A673 (cell line): ENCODE data around the gene DCHS2. TPM values are rescaled to one million over a fixed set of nuclear protein-coding genes. Genes with fewer than 3 reads are reported as not detected.

Experiments used
- BruUV-seq: library from RNA; stranded (reverse); fragments of 400-500 nt; replicated peaks from 2 replicates; lab custom pipeline; 2021; lab: Mats Ljungman, UMichigan
- CTCF ChIA-PET: fragments of 300-600 bp; sonication (Branson Sonifier 250); formaldehyde crosslinking; loops from one replicate; lab custom pipeline; 2022; ENCODE audit warnings: antibody characterized with exemption; lab: Charles Lee
- POLR2A ChIA-PET: fragments of 300-600 bp; sonication (Branson Sonifier 250); formaldehyde crosslinking; loops from one replicate; lab custom pipeline; 2022; ENCODE audit warnings: antibody characterized with exemption; ENCODE audit not compliant: low non-redundant PET; lab: Charles Lee
- DNase-seq: peaks from one replicate; pipeline ENCODE4 v3.0.0-alpha.2; 2015; ENCODE audit warnings: low spot score
- H3K27ac ChIP-seq: fragments of 200-600 bp; sonication (generic); 2 replicates; pipeline ENCODE4 v1.5.1; 2016; ENCODE audit warnings: mixed run types, low read depth, mild to moderate bottlenecking, mixed read lengths, antibody characterized with exemption, low read length; ENCODE audit not compliant: poor library complexity, severe bottlenecking
- H3K27me3 ChIP-seq: fragments of 200-600 bp; sonication (generic); replicated peaks from 2 replicates; pipeline ENCODE4 v1.6.1; 2017; ENCODE audit warnings: mixed run types, low read depth, mild to moderate bottlenecking, mixed read lengths, antibody characterized with exemption, low read length; ENCODE audit not compliant: insufficient read depth, poor library complexity
- H3K36me3 ChIP-seq: fragments of 200-600 bp; sonication (generic); 2 replicates; pipeline ENCODE4 v1.6.1; 2016; ENCODE audit warnings: mixed run types, mild to moderate bottlenecking, mixed read lengths, antibody characterized with exemption, low read length; ENCODE audit not compliant: insufficient read depth, poor library complexity, severe bottlenecking
- H3K4me1 ChIP-seq: fragments of 200-600 bp; sonication (generic); 2 replicates; pipeline ENCODE4 v1.6.1; 2017; ENCODE audit warnings: mixed run types, mild to moderate bottlenecking, mixed read lengths, antibody characterized with exemption, low read length; ENCODE audit not compliant: insufficient read depth, poor library complexity, severe bottlenecking
- H3K4me3 ChIP-seq: fragments of 200-600 bp; sonication (generic); 2 replicates; pipeline ENCODE4 v1.5.1; 2016; ENCODE audit warnings: low read depth, mixed run types, mild to moderate bottlenecking, mixed read lengths, low read length; ENCODE audit not compliant: poor library complexity, severe bottlenecking
- H3K9me3 ChIP-seq: fragments of 200-600 bp; sonication (generic); 2 replicates; pipeline ENCODE4 v1.6.1; 2016; ENCODE audit warnings: mixed run types, low read depth, mild to moderate bottlenecking, mixed read lengths, antibody characterized with exemption, low read length; ENCODE audit not compliant: poor library complexity, severe bottlenecking
- EZH2 ChIP-seq: fragments of 200-600 bp; sonication (generic); IDR thresholded peaks from 2 replicates; pipeline ENCODE4 v1.6.1; 2017; ENCODE audit warnings: borderline replicate concordance, low read depth, mild to moderate bottlenecking, mixed read lengths, antibody characterized with exemption, low read length; ENCODE audit not compliant: poor library complexity, severe bottlenecking
- intact Hi-C: fragments of 100-400 bp; cut with micrococcal nuclease; formaldehyde crosslinking; loops from one replicate; pipeline ENCODE4 v1.10.0; 2022; ENCODE audit not compliant: unreplicated experiment
- total RNA-seq: library from RNA; stranded (reverse); gene quantifications from 2 replicates; pipeline ENCODE4 v1.2.3, GENCODE V29; 2021
- TF ChIP-seq, protein P1 (sequence below): fragments of 300-800, 200-600 bp; sonication (generic); conservative IDR thresholded peaks from 2 replicates; pipeline ENCODE4 v1.5.1; 2017; ENCODE audit warnings: low read depth, mild to moderate bottlenecking, antibody characterized with exemption, low read length, moderate library complexity, mixed read lengths

Gene DCHS2
- total RNA-seq, 1 experiment from 2014 or later: 0.58 TPM

DNA sequence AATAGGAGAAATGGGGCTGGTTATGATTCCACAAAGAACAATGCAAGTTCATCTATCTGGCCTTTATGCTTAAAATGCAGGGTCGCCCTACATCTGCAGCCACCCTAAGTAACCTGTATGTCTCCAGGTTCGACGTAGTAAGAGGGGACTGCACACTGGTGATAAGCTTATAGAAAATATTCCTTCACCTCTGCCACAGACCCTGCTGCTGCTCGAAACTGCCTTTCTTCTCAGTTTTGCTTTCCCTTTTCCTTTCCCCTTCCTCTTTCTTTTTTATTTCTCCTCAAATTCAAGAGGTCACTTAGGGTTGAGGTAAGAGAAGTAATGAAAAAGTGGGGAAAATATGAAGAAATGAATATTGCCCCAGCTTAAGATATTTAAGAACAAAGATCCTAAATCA lies 123.5 kb downstream of the DCHS2 start:
- Histone ChIP-seq H3K4me1 (no peaks in the 10 kb centered on the region), H3K9me3 (no peaks in the 10 kb centered on the region), H3K27me3 (no peaks in the 10 kb centered on the region), H3K27ac (no peak overlapping the region), H3K36me3 (no peaks in the 10 kb centered on the region), H3K4me3 (no peak overlapping the region)
- no TSS peak for BruUV-seq
- TF ChIP-seq EZH2: no peak
- TF ChIP-seq, protein P1, sequence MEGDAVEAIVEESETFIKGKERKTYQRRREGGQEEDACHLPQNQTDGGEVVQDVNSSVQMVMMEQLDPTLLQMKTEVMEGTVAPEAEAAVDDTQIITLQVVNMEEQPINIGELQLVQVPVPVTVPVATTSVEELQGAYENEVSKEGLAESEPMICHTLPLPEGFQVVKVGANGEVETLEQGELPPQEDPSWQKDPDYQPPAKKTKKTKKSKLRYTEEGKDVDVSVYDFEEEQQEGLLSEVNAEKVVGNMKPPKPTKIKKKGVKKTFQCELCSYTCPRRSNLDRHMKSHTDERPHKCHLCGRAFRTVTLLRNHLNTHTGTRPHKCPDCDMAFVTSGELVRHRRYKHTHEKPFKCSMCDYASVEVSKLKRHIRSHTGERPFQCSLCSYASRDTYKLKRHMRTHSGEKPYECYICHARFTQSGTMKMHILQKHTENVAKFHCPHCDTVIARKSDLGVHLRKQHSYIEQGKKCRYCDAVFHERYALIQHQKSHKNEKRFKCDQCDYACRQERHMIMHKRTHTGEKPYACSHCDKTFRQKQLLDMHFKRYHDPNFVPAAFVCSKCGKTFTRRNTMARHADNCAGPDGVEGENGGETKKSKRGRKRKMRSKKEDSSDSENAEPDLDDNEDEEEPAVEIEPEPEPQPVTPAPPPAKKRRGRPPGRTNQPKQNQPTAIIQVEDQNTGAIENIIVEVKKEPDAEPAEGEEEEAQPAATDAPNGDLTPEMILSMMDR: no peak
- DNase-seq: no peak
- ChIA-PET CTCF (no interaction called here), POLR2A (no interaction called here)
- intact Hi-C loops: no loop called here

DNA sequence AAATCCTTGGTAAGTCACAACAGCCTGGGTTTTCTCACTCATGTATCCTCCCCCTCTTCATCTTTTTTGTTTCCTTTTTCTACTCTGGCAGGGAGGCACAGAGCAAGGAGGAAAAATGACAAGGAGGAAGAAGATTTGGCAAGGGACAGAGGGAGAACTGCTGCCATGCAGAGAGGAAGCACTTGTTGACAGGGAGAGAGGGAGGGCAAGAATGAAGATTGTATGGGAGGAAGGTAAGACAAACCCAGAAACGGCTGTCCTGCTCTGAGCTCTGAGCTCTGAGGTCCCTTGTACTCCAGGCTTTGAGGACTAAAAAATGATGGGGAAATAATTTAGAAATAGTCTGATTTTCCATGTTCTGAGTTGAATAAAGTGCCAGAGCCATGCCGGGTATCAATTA lies 123.9 kb downstream of the DCHS2 start:
- Histone ChIP-seq H3K4me3 (no peak overlapping the region), H3K27me3 (no peaks in the 10 kb centered on the region), H3K27ac (no peak overlapping the region), H3K36me3 (no peaks in the 10 kb centered on the region), H3K9me3 (no peaks in the 10 kb centered on the region), H3K4me1 (no peaks in the 10 kb centered on the region)
- DNase-seq: no peak
- TF ChIP-seq EZH2: no peak
- TF ChIP-seq, protein P1: no peak
- BruUV-seq: no TSS peak
- CTCF ChIA-PET: no interaction called here
- POLR2A ChIA-PET: no interaction called here
- intact Hi-C loops: no loop called here

DNA sequence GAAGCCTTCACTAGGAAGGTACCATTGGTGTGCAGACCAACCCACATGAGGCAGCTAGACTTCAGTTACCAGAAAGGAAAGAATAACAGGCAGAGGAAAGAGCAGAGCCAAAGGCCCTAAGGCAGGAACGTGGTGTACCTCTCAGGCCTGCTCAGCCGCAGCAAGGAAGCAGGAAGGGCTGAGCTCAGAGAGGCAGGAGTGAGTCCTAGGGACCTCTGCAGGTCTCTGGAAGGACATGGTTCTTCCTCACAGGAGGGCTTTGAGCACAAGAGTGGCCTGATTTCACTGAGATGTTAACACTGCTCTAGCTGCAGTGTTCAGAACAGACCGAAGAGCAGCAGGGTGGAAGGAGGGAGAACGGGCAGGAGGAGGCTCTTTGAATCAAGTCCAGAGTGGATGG lies 124.6 kb downstream of the DCHS2 start:
- no peaks in the 10 kb centered on the region for H3K27me3 ChIP-seq
- H3K36me3 ChIP-seq: no peaks in the 10 kb centered on the region
- BruUV-seq: no TSS peak
- no peak overlapping the region for H3K27ac ChIP-seq
- no peak for DNase-seq
- H3K4me3 ChIP-seq: no peak overlapping the region
- TF ChIP-seq, protein P1: no peak
- TF ChIP-seq EZH2: no peak
- POLR2A ChIA-PET: no interaction called here
- H3K9me3 ChIP-seq: no peaks in the 10 kb centered on the region
- intact Hi-C loops: no loop called here
- CTCF ChIA-PET: no interaction called here
- H3K4me1 ChIP-seq: no peaks in the 10 kb centered on the region
